ENCODE measurements around the gene SRR.

Gene SRR

GRCh38 chr17:2264067-2264860 lies 39.5 kb upstream of the SRR start:
- no peak for TF ChIP-seq REST (IDR thresholded peaks at IDR 0.05; ENCODE audit: insufficient read depth in 1 of 2, low read depth in 2 of 2, low read length in 2 of 2)
- no peak for TF ChIP-seq SIN3A (IDR thresholded peaks at IDR 0.05; ENCODE audit: borderline replicate concordance, insufficient read depth, low read length)
- no peak for TF ChIP-seq TAF1 (IDR thresholded peaks at IDR 0.05; ENCODE audit: borderline replicate concordance, insufficient read depth, low read length)
- no peak for TF ChIP-seq POLR2AphosphoS5 (IDR thresholded peaks at IDR 0.05; ENCODE audit: low read depth, low read length)
- no peak for TF ChIP-seq FOXP2 (optimal IDR thresholded peaks at IDR 0.05; ENCODE audit: borderline replicate concordance, extremely low read depth, extremely low read length, insufficient read depth)

- TF ChIP-seq TAF1 (IDR thresholded peaks at IDR 0.05; ENCODE audit: borderline replicate concordance, insufficient read depth, low read length) (no peak), REST (IDR thresholded peaks at IDR 0.05; ENCODE audit: insufficient read depth in 1 of 2, low read depth in 2 of 2, low read length in 2 of 2) (no peak), SIN3A (IDR thresholded peaks at IDR 0.05; ENCODE audit: borderline replicate concordance, insufficient read depth, low read length) (no peak), POLR2AphosphoS5 (IDR thresholded peaks at IDR 0.05; ENCODE audit: low read depth, low read length) (no peak), FOXP2 (optimal IDR thresholded peaks at IDR 0.05; ENCODE audit: borderline replicate concordance, extremely low read depth, extremely low read length, insufficient read depth) (no peak)
Measured at GRCh38 chr17:2266045-2266864, 37.5 kb upstream of the SRR start.

- TF ChIP-seq TAF1 (IDR thresholded peaks at IDR 0.05; ENCODE audit: borderline replicate concordance, insufficient read depth, low read length) = no peak
Measured at GRCh38 chr17:2266865-2267228, 36.9 kb upstream of the SRR start.

GRCh38 chr17:2267354-2267753 lies 36.4 kb upstream of the SRR start:
- TF ChIP-seq FOXP2 (optimal IDR thresholded peaks at IDR 0.05; ENCODE audit: borderline replicate concordance, extremely low read depth, extremely low read length, insufficient read depth) (no peak), POLR2AphosphoS5 (IDR thresholded peaks at IDR 0.05; ENCODE audit: low read depth, low read length) (no peak), SIN3A (IDR thresholded peaks at IDR 0.05; ENCODE audit: borderline replicate concordance, insufficient read depth, low read length) (no peak), TAF1 (IDR thresholded peaks at IDR 0.05; ENCODE audit: borderline replicate concordance, insufficient read depth, low read length) (no peak), REST (IDR thresholded peaks at IDR 0.05; ENCODE audit: insufficient read depth in 1 of 2, low read depth in 2 of 2, low read length in 2 of 2) (no peak)

GRCh38 chr17:2271985-2272702 lies 31.6 kb upstream of the SRR start:
- TF ChIP-seq REST (IDR thresholded peaks at IDR 0.05; ENCODE audit: insufficient read depth in 1 of 2, low read depth in 2 of 2, low read length in 2 of 2) (no peak), SIN3A (IDR thresholded peaks at IDR 0.05; ENCODE audit: borderline replicate concordance, insufficient read depth, low read length) (no peak), FOXP2 (optimal IDR thresholded peaks at IDR 0.05; ENCODE audit: borderline replicate concordance, extremely low read depth, extremely low read length, insufficient read depth) (no peak), POLR2AphosphoS5 (IDR thresholded peaks at IDR 0.05; ENCODE audit: low read depth, low read length) (no peak), TAF1 (IDR thresholded peaks at IDR 0.05; ENCODE audit: borderline replicate concordance, insufficient read depth, low read length) (no peak)

All from PFSK-1 (cell line).